Mammary epithelial cell (primary cell): Measurements from ENCODE around the gene SYNRG.

Experiments
- EZH2 ChIP-seq: IDR thresholded peaks from 2 replicates; pipeline ENCODE4 v1.6.1; 2012; ENCODE audit warnings: low read length, inconsistent platforms, borderline replicate concordance
- TF ChIP-seq, protein P1 (sequence below), 2 donors: IDR thresholded peaks in 1 of 2; conservative IDR thresholded peaks in 1 of 2; 2 replicates each; pipeline ENCODE4 v1.5.1; 2011 to 2012; ENCODE audit warnings: inconsistent platforms in 2 of 2, low read length in 2 of 2, mild to moderate bottlenecking in 2 of 2, control low read depth in 1 of 2, low read depth in 1 of 2; ENCODE audit not compliant: insufficient read depth in 1 of 2; ENCODE audit errors: extremely low read depth in 1 of 2

DNA sequence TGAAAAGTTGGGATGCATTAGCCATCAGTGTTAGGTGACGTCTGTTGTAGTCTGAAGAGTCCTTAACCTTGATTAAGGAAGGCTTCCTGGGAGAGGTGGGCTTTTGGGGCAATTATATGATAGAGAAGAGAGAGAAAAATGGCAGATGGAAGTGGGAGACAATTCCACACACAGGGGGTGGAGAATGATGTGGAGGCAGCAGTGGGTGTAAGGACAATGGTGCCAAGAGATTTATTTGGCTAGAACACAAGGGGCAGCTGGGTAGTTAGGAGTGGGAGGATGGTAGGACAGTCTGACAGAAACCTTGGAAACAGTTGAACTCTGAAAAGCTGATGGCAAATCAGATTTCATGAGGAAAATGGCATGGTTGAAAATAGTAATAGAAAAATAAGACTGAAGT lies 130.2 kb downstream of the SYNRG start:
- no peak for TF ChIP-seq EZH2
- TF ChIP-seq, protein P1, sequence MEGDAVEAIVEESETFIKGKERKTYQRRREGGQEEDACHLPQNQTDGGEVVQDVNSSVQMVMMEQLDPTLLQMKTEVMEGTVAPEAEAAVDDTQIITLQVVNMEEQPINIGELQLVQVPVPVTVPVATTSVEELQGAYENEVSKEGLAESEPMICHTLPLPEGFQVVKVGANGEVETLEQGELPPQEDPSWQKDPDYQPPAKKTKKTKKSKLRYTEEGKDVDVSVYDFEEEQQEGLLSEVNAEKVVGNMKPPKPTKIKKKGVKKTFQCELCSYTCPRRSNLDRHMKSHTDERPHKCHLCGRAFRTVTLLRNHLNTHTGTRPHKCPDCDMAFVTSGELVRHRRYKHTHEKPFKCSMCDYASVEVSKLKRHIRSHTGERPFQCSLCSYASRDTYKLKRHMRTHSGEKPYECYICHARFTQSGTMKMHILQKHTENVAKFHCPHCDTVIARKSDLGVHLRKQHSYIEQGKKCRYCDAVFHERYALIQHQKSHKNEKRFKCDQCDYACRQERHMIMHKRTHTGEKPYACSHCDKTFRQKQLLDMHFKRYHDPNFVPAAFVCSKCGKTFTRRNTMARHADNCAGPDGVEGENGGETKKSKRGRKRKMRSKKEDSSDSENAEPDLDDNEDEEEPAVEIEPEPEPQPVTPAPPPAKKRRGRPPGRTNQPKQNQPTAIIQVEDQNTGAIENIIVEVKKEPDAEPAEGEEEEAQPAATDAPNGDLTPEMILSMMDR (conservative IDR thresholded peaks at IDR 0.05 in 1 of 2, IDR thresholded peaks at IDR 0.05 in 1 of 2; ENCODE audit: extremely low read depth in 1 of 2, insufficient read depth in 1 of 2, low read depth in 1 of 2, low read length in 2 of 2) = no peak
